Activated B cell treated with CpG ODN at 0.5 μM for 24 hours (primary cell): Measurements from ENCODE around the gene CORIN. TPM values are rescaled to one million over a fixed set of nuclear protein-coding genes. Genes with fewer than 3 reads are reported as not detected.

Source experiments
- ATAC-seq: fragments of 200-7000 bp; cut with Tn5 transposase; one replicate; pipeline ENCODE4 v1.10.0; 2021; ENCODE audit warnings: low read depth, mild to moderate bottlenecking, moderate library complexity
- CTCF ChIA-PET: fragments of 350-600 bp; sonication (Branson Sonifier 250); formaldehyde crosslinking; loops from one replicate; lab custom pipeline; 2021; ENCODE audit warnings: antibody characterized with exemption; lab: Charles Lee
- POLR2A ChIA-PET: fragments of 350-600 bp; sonication (Branson Sonifier 250); formaldehyde crosslinking; loops from one replicate; lab custom pipeline; 2021; ENCODE audit warnings: antibody characterized with exemption; lab: Charles Lee
- DNase-seq: peaks from one replicate; pipeline ENCODE4 v3.0.0; 2022
- H3K27ac Mint-ChIP-seq: one replicate; pipeline ENCODE4 v1.8.0; 2020; ENCODE audit warnings: mixed read lengths
- H3K27me3 Mint-ChIP-seq: one replicate; pipeline ENCODE4 v1.8.0; 2021; ENCODE audit warnings: mixed read lengths
- H3K36me3 Mint-ChIP-seq: one replicate; pipeline ENCODE4 v1.8.0; 2021; ENCODE audit warnings: low read depth, mixed read lengths
- H3K4me1 Mint-ChIP-seq: one replicate; pipeline ENCODE4 v1.8.0; 2021; ENCODE audit warnings: mixed read lengths
- H3K4me3 Mint-ChIP-seq: one replicate; pipeline ENCODE4 v1.8.0; 2020; ENCODE audit warnings: mild to moderate bottlenecking, mixed read lengths
- H3K9me3 Mint-ChIP-seq: one replicate; pipeline ENCODE4 v1.8.0; 2020; ENCODE audit warnings: mixed read lengths
- intact Hi-C: fragments of 100-400 bp; cut with micrococcal nuclease; formaldehyde crosslinking; loops from one replicate; pipeline ENCODE4 v1.15.1; 2024
- total RNA-seq: library from RNA; stranded (reverse); gene quantifications from 2 replicates; pipeline ENCODE4 v1.2.3, GENCODE V29; 2022
- TF ChIP-seq, protein P1 (sequence below): fragments of 200-600 bp; IDR thresholded peaks from one replicate; pipeline ENCODE4 v1.8.0; 2022; ENCODE audit warnings: antibody characterized with exemption, mild to moderate bottlenecking

Gene CORIN
- total RNA-seq, 1 donor from 2014 or later: not detected

DNA sequence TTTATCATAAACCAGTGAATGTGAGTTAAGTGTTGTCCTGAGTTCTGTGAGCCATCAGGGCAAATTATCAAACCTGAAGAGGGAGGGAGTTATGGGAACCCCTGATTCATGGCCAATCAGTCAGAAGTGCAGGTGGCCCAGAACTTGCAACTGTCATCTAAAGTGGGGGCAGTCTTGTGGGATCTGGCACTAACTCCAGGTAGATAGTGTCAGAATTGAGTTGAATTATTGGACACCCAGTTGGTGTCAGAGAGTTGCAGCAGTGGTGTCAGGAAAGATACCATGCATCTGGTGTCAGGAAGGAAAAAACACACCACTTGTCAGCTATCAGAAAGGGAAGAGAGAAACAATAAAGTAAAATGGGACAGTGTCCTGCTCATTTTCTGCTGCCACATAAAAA is 8.4 kb downstream of the CORIN start:
- Mint-ChIP-seq H3K4me1 (no peaks in the 10 kb centered on the region), H3K4me3 (no peak overlapping the region), H3K27me3 (peaks cover 34% of the 10 kb centered on the region), H3K36me3 (no peaks in the 10 kb centered on the region), H3K9me3 (peaks cover 8% of the 10 kb centered on the region), H3K27ac (no peak overlapping the region)
- TF ChIP-seq, protein P1, sequence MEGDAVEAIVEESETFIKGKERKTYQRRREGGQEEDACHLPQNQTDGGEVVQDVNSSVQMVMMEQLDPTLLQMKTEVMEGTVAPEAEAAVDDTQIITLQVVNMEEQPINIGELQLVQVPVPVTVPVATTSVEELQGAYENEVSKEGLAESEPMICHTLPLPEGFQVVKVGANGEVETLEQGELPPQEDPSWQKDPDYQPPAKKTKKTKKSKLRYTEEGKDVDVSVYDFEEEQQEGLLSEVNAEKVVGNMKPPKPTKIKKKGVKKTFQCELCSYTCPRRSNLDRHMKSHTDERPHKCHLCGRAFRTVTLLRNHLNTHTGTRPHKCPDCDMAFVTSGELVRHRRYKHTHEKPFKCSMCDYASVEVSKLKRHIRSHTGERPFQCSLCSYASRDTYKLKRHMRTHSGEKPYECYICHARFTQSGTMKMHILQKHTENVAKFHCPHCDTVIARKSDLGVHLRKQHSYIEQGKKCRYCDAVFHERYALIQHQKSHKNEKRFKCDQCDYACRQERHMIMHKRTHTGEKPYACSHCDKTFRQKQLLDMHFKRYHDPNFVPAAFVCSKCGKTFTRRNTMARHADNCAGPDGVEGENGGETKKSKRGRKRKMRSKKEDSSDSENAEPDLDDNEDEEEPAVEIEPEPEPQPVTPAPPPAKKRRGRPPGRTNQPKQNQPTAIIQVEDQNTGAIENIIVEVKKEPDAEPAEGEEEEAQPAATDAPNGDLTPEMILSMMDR: no peak
- ATAC-seq: no peak
- ChIA-PET CTCF (no interaction called here), POLR2A (no interaction called here)
- intact Hi-C loops: no loop called here
- no peak for DNase-seq

DNA sequence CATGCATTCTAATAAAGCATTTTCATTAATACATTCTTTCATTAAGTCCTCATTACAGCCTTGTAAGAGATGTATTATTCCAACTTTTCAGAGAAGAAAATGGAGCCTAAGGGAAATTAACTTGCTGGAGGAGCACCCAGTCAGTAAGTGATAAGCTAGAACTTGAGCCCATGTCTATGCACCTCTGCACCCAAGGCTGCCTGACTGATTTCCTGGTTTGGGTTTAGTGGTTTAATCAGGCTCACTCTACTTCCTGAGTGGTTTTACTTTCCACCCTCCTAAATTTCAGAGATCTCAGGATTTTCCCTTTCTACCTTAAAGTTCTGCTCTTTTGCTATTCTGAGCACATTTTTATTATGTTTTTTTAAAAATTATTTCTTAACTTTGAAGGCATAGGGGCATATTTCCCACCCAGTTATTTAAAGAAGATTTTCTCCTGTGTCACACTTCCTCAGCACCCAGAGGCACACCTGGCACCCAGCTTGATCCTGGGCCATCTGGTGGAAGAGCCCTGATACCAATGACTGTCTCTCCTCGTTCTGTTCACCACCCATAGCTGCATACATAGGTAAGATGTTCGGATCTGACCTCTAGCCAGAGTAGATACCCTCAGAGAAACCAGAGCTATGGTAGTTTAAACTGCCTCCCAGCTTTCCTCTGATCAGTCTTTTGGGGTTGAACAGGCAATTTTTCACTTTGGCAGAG is 10.4 kb downstream of the CORIN start:
- Mint-ChIP-seq H3K9me3 (no peaks in the 10 kb centered on the region), H3K36me3 (no peaks in the 10 kb centered on the region), H3K4me3 (no peak overlapping the region), H3K27ac (no peak overlapping the region), H3K27me3 (peaks cover 20% of the 10 kb centered on the region), H3K4me1 (no peaks in the 10 kb centered on the region)
- POLR2A ChIA-PET: no interaction called here
- DNase-seq (no peak), ATAC-seq (no peak)
- CTCF ChIA-PET: no interaction called here
- intact Hi-C loops: no loop called here
- TF ChIP-seq, protein P1: no peak

DNA sequence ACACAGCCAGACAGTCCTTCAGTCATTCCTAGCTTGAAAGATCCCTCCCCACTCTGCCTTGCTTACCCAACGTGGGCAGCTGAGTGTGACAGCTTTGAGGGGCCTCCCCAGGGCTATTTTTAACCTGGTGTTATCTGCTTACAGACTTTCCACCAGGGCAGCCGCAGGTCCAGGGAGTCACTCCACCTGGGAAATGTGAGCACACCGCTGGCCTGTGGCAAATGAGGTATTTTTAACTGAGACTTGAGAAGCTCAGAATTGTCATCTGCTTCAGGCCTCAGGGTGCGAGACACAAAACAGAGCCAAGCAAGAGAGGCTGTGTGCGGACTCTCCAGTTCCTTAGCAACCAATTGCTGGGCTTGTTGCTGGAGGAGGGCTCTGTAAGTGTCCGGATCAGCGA is 13.0 kb downstream of the CORIN start:
- no peak for ATAC-seq
- Mint-ChIP-seq H3K9me3 (no peaks in the 10 kb centered on the region), H3K27me3 (peaks cover 5% of the 10 kb centered on the region), H3K4me3 (no peak overlapping the region), H3K36me3 (no peaks in the 10 kb centered on the region), H3K27ac (no peak overlapping the region), H3K4me1 (no peaks in the 10 kb centered on the region)
- intact Hi-C loops: no loop called here
- ChIA-PET CTCF (no interaction called here), POLR2A (no interaction called here)
- TF ChIP-seq, protein P1: no peak
- no peak for DNase-seq

DNA sequence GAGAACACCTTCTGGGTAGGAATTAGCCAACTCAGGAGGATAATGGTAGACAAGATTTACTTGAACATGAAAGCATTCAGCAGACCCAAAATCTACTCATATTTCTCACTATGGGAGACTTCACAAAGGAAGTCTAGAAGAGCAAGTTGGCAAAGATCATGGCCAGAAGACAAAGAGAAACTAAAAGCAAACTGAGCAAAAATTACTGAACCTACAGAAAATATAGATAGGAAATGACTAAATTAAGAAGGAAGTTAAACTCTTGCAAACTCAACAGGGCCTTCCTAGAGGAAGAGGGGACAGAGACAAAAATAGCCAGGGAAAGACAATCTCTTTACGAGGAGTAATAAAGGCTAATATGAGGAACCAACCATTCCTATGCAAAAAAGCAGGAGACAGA is 18.7 kb downstream of the CORIN start:
- no peak for ATAC-seq
- no peak overlapping the region for H3K27ac Mint-ChIP-seq
- ChIA-PET POLR2A (no interaction called here), CTCF (no interaction called here)
- H3K4me1 Mint-ChIP-seq: no peaks in the 10 kb centered on the region
- DNase-seq: no peak
- peaks cover 21% of the 10 kb centered on the region for H3K27me3 Mint-ChIP-seq
- TF ChIP-seq, protein P1: no peak
- no peak overlapping the region for H3K4me3 Mint-ChIP-seq
- no peaks in the 10 kb centered on the region for H3K9me3 Mint-ChIP-seq
- H3K36me3 Mint-ChIP-seq: no peaks in the 10 kb centered on the region
- intact Hi-C loops: no loop called here

DNA sequence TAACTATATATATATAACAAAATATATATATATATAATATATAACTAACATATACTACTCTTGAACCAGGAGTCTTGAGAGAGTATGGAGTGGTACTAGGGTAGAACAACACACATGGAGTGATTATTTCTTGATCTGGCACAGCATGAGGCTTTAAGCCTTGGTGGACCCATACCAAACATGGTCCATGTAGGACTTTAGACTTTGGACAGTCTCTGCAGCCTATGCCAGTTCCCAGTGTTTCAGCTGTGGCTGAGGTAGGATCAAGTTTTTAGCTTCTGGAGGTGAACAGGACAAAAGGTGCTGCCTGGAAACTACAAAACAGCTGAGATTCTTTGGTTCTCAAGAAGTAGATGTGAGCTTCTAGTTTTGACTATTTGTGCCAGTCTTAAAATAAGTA is 20.6 kb downstream of the CORIN start:
- ATAC-seq: no peak
- POLR2A ChIA-PET: no interaction called here
- no peak for DNase-seq
- Mint-ChIP-seq H3K27me3 (peaks cover 27% of the 10 kb centered on the region), H3K4me1 (no peaks in the 10 kb centered on the region), H3K4me3 (no peak overlapping the region), H3K27ac (no peak overlapping the region), H3K9me3 (no peaks in the 10 kb centered on the region), H3K36me3 (no peaks in the 10 kb centered on the region)
- CTCF ChIA-PET: no interaction called here
- intact Hi-C loops: no loop called here
- TF ChIP-seq, protein P1: no peak
